GM18511 (cell line): Measurements from ENCODE around the gene AKR1C2.
"Not testable (repeated sequence)": the region's sequence is repeated elsewhere in the genome, so short reads cannot be mapped to it uniquely, and the experiment has no call there.

Experiments used
- ATAC-seq: cut with Tn5 transposase; IDR thresholded peaks from one replicate; pipeline ENCODE4 v1.9.1; 2021; ENCODE audit warnings: mild to moderate bottlenecking, moderate library complexity; ENCODE audit not compliant: unreplicated experiment

Gene AKR1C2

GRCh38 chr10:5025461-5025881 is 21.8 kb upstream of the AKR1C2 start:
- ATAC-seq, result not testable (repeated sequence)

- ATAC-seq, result no peak
Observed at GRCh38 chr10:5023177-5023805, 19.6 kb upstream of the AKR1C2 start.

- not testable (repeated sequence) for ATAC-seq
Observed at GRCh38 chr10:5021624-5022290, 18.1 kb upstream of the AKR1C2 start.

GRCh38 chr10:5019770-5020612 is 16.3 kb upstream of the AKR1C2 start:
- ATAC-seq, result not testable (repeated sequence)

GRCh38 chr10:5018671-5019277 is 15.1 kb upstream of the AKR1C2 start:
- ATAC-seq, result not testable (repeated sequence)

- ATAC-seq, result no peak
Observed at GRCh38 chr10:5018134-5018533, 14.5 kb upstream of the AKR1C2 start.

- no peak for ATAC-seq
Observed at GRCh38 chr10:5014936-5015335, 11.3 kb upstream of the AKR1C2 start.

- ATAC-seq, result not testable (repeated sequence)
Observed at GRCh38 chr10:5014200-5014910, 10.7 kb upstream of the AKR1C2 start.

GRCh38 chr10:5013385-5013784 is 9.7 kb upstream of the AKR1C2 start:
- no peak for ATAC-seq

GRCh38 chr10:5012595-5012994 is 8.9 kb upstream of the AKR1C2 start:
- ATAC-seq, result no peak

- ATAC-seq, result not testable (repeated sequence)
Observed at GRCh38 chr10:5011392-5011791, 7.7 kb upstream of the AKR1C2 start.

- ATAC-seq, result not testable (repeated sequence)
Observed at GRCh38 chr10:5010043-5010442, 6.4 kb upstream of the AKR1C2 start.

GRCh38 chr10:5008857-5009548 is 5.3 kb upstream of the AKR1C2 start:
- not testable (repeated sequence) for ATAC-seq

GRCh38 chr10:5004501-5004900 is 844 bp upstream of the AKR1C2 start:
- ATAC-seq, result not testable (repeated sequence)

- ATAC-seq, result not testable (repeated sequence)
Observed at GRCh38 chr10:5004030-5004385, 351 bp upstream of the AKR1C2 start.

GRCh38 chr10:5002013-5002727 is 1.5 kb downstream of the AKR1C2 start:
- ATAC-seq, result no peak

GRCh38 chr10:4998671-4999070 is 5.0 kb downstream of the AKR1C2 start:
- no peak for ATAC-seq

- ATAC-seq, result not testable (repeated sequence)
Observed at GRCh38 chr10:4994260-4994659, 9.4 kb downstream of the AKR1C2 start.

- ATAC-seq, result not testable (repeated sequence)
Observed at GRCh38 chr10:4992564-4992963, 11.1 kb downstream of the AKR1C2 start.
